ENCODE data around the gene STXBP3. TPM values are rescaled to one million over a fixed set of nuclear protein-coding genes. Genes with fewer than 3 reads are reported as not detected.
A peak's percentile ranks its signal among the peaks of the same experiment; 100 is the strongest.

Gene STXBP3
- total and polyA plus RNA-seq, 4 donors, result 10.9 to 33.0 (median 23.2) TPM

DNA sequence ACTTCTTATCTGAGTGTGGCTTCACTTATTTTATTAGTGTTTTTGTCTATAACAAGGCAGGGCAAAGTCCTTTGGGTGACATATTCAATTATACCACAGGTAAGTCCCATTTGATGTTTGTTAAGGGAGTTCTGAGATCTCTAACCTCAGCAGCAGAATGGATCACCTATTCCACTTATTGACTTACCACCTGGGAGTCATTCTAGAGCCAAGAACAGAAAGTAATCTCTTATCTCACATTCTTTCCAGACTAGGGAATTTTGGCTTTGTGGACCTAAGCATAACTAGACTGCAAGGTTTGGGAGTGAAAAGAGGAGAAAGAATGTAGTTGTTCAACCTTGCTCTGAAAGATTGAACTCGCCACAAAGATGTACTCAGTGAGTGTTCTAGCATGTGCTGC lies 20.6 kb upstream of the STXBP3 start:
- WGBS, result 79% methylated on average over 1 of the region's 1 CpG
- TF ChIP-seq HNF4G (IDR thresholded peaks at IDR 0.05), result peak; percentile 14
- TF ChIP-seq HNF4A (conservative IDR thresholded peaks at IDR 0.05), result peak in 1 of 2 donors; percentile 5
- TF ChIP-seq TAF1 (conservative IDR thresholded peaks at IDR 0.05), result no peak
- peak; percentile 51 for TF ChIP-seq SP1 (IDR thresholded peaks at IDR 0.05)
- Histone ChIP-seq H3K9me3 (ENCODE audit: control insufficient read depth in 4 of 4, low read length in 3 of 4) (no peaks in the 10 kb centered on the region), H3K9ac (ENCODE audit: low read depth in 1 of 2, low read length in 2 of 2) (no peak overlapping the region), H3K27ac (ENCODE audit: low read depth in 1 of 2, low read length in 2 of 2) (no peak overlapping the region), H3K4me1 (ENCODE audit: control insufficient read depth in 4 of 4, insufficient read depth in 4 of 4, low read length in 3 of 4) (no peaks in the 10 kb centered on the region), H3K4me3 (ENCODE audit: low read depth in 1 of 3, low read length in 3 of 3) (no peak overlapping the region), H3K36me3 (ENCODE audit: control insufficient read depth in 4 of 4, insufficient read depth in 3 of 4, low read depth in 1 of 4, low read length in 3 of 4) (no peaks in the 10 kb centered on the region), H3K27me3 (ENCODE audit: control insufficient read depth in 4 of 4, insufficient read depth in 4 of 4, low read length in 3 of 4) (no peaks in the 10 kb centered on the region)
- no peak for DNase-seq (ENCODE audit: low spot score)

DNA sequence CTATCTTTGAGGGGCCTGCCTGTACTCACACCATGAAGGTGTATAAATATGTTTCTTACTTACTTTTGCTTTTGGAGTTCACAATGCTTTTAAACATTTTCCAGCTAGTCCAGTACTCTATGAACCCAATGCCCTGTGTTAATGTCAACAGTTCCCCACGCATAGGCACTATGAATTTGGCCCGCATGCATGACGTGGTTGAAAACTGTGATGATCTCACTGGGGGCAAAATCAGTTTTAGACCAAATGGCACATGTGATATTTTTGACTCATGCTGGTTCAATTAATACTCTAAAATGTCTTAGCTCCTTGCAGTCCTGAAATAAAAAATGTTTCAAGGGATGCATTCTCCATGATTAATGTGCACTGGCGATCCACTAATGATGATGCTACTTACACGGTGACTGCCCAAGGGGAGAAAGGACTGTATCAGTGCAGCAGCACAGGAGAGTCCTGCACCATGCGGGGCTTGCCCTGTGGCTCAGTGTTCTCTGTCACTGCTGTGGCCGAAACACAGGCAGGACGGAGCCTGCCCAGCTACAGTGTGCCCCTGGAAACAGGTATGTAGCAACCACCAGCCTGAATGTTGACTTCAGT lies 18.0 kb upstream of the STXBP3 start:
- Histone ChIP-seq H3K4me3 (ENCODE audit: low read depth in 1 of 3, low read length in 3 of 3) (no peak overlapping the region), H3K4me1 (ENCODE audit: control insufficient read depth in 4 of 4, insufficient read depth in 4 of 4, low read length in 3 of 4) (no peaks in the 10 kb centered on the region), H3K27ac (ENCODE audit: low read depth in 1 of 2, low read length in 2 of 2) (no peak overlapping the region), H3K9ac (ENCODE audit: low read depth in 1 of 2, low read length in 2 of 2) (no peak overlapping the region), H3K36me3 (ENCODE audit: control insufficient read depth in 4 of 4, insufficient read depth in 3 of 4, low read depth in 1 of 4, low read length in 3 of 4) (no peaks in the 10 kb centered on the region), H3K9me3 (ENCODE audit: control insufficient read depth in 4 of 4, low read length in 3 of 4) (no peaks in the 10 kb centered on the region), H3K27me3 (ENCODE audit: control insufficient read depth in 4 of 4, insufficient read depth in 4 of 4, low read length in 3 of 4) (peaks cover 0 to 4% (median 0%) of the 10 kb centered on the region in 4 donors)
- no peak for DNase-seq (ENCODE audit: low spot score)
- 89% methylated on average over 8 of the region's 8 CpGs for WGBS
- no peak for TF ChIP-seq ATF3 (IDR thresholded peaks at IDR 0.05)
- TF ChIP-seq, protein P1, sequence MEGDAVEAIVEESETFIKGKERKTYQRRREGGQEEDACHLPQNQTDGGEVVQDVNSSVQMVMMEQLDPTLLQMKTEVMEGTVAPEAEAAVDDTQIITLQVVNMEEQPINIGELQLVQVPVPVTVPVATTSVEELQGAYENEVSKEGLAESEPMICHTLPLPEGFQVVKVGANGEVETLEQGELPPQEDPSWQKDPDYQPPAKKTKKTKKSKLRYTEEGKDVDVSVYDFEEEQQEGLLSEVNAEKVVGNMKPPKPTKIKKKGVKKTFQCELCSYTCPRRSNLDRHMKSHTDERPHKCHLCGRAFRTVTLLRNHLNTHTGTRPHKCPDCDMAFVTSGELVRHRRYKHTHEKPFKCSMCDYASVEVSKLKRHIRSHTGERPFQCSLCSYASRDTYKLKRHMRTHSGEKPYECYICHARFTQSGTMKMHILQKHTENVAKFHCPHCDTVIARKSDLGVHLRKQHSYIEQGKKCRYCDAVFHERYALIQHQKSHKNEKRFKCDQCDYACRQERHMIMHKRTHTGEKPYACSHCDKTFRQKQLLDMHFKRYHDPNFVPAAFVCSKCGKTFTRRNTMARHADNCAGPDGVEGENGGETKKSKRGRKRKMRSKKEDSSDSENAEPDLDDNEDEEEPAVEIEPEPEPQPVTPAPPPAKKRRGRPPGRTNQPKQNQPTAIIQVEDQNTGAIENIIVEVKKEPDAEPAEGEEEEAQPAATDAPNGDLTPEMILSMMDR (IDR thresholded peaks at IDR 0.05; ENCODE audit: low read depth, low read length, missing input control), result no peak

- Histone ChIP-seq H3K9ac (ENCODE audit: low read depth in 1 of 2, low read length in 2 of 2) (no peak overlapping the region), H3K4me3 (ENCODE audit: low read depth in 1 of 3, low read length in 3 of 3) (no peak overlapping the region), H3K36me3 (ENCODE audit: control insufficient read depth in 4 of 4, insufficient read depth in 3 of 4, low read depth in 1 of 4, low read length in 3 of 4) (no peaks in the 10 kb centered on the region), H3K27ac (ENCODE audit: low read depth in 1 of 2, low read length in 2 of 2) (no peak overlapping the region), H3K9me3 (ENCODE audit: control insufficient read depth in 4 of 4, low read length in 3 of 4) (no peaks in the 10 kb centered on the region), H3K27me3 (ENCODE audit: control insufficient read depth in 4 of 4, insufficient read depth in 4 of 4, low read length in 3 of 4) (peaks cover 0 to 4% (median 0%) of the 10 kb centered on the region in 4 donors), H3K4me1 (ENCODE audit: control insufficient read depth in 4 of 4, insufficient read depth in 4 of 4, low read length in 3 of 4) (no peaks in the 10 kb centered on the region)
- DNase-seq (ENCODE audit: low spot score), result no peak
- TF ChIP-seq FOXA2 (IDR thresholded peaks at IDR 0.05) (no peak), GABPA (IDR thresholded peaks at IDR 0.05 in 1 of 2, conservative IDR thresholded peaks at IDR 0.05 in 1 of 2) (no peak), NR2F2 (IDR thresholded peaks at IDR 0.05) (no peak), MAX (IDR thresholded peaks at IDR 0.05) (no peak), HNF4G (IDR thresholded peaks at IDR 0.05) (no peak), RXRA (IDR thresholded peaks at IDR 0.05) (no peak), ATF3 (IDR thresholded peaks at IDR 0.05) (no peak), JUND (IDR thresholded peaks at IDR 0.05) (no peak), TAF1 (conservative IDR thresholded peaks at IDR 0.05) (no peak), YY1 (IDR thresholded peaks at IDR 0.05) (no peak), RAD21 (IDR thresholded peaks at IDR 0.05) (no peak), SP1 (IDR thresholded peaks at IDR 0.05) (no peak), HNF4A (conservative IDR thresholded peaks at IDR 0.05) (no peak), EGR1 (IDR thresholded peaks at IDR 0.05; ENCODE audit: low read depth in 2 of 2) (no peak)
- TF ChIP-seq, protein P2, sequence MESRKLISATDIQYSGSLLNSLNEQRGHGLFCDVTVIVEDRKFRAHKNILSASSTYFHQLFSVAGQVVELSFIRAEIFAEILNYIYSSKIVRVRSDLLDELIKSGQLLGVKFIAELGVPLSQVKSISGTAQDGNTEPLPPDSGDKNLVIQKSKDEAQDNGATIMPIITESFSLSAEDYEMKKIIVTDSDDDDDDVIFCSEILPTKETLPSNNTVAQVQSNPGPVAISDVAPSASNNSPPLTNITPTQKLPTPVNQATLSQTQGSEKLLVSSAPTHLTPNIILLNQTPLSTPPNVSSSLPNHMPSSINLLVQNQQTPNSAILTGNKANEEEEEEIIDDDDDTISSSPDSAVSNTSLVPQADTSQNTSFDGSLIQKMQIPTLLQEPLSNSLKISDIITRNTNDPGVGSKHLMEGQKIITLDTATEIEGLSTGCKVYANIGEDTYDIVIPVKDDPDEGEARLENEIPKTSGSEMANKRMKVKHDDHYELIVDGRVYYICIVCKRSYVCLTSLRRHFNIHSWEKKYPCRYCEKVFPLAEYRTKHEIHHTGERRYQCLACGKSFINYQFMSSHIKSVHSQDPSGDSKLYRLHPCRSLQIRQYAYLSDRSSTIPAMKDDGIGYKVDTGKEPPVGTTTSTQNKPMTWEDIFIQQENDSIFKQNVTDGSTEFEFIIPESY (IDR thresholded peaks at IDR 0.05), result no peak
- TF ChIP-seq, protein P1 (IDR thresholded peaks at IDR 0.05; ENCODE audit: low read depth, low read length, missing input control), result no peak
- WGBS, result 89% methylated on average over 4 of the region's 4 CpGs
Observed at GRCh38 chr1:108729481-108729880, 17.0 kb upstream of the STXBP3 start.

All from liver (tissue), 9 donors.